Vagina (tissue), 2 donors: Measurements from ENCODE around the gene TRIP13.

Experiments used
- POLR2A ChIP-seq, 2 donors: fragments of 450-650 bp; IDR thresholded peaks; one replicate each; pipeline ENCODE4 v1.6.1; 2017; ENCODE audit warnings: antibody characterized with exemption in 2 of 2, mild to moderate bottlenecking in 2 of 2, moderate library complexity in 2 of 2
- POLR2AphosphoS5 ChIP-seq, 2 donors: sonication (generic); formaldehyde crosslinking; IDR thresholded peaks; one replicate each; pipeline ENCODE4 v1.9.0; 2017; ENCODE audit warnings: antibody characterized with exemption in 2 of 2, mild to moderate bottlenecking in 2 of 2, low read depth in 1 of 2; ENCODE audit not compliant: insufficient read depth in 1 of 2
- TF ChIP-seq, protein P1 (sequence below), 3 experiments: fragments of 450-650 bp in 2 of 3; fragments of 200-600 bp in 1 of 3; sonication (generic) in 1 of 3; IDR thresholded peaks; one replicate each; pipeline ENCODE4 v1.5.1; 2017 to 2019; ENCODE audit warnings: antibody characterized with exemption in 3 of 3, mild to moderate bottlenecking in 2 of 3, moderate library complexity in 2 of 3

DNA sequence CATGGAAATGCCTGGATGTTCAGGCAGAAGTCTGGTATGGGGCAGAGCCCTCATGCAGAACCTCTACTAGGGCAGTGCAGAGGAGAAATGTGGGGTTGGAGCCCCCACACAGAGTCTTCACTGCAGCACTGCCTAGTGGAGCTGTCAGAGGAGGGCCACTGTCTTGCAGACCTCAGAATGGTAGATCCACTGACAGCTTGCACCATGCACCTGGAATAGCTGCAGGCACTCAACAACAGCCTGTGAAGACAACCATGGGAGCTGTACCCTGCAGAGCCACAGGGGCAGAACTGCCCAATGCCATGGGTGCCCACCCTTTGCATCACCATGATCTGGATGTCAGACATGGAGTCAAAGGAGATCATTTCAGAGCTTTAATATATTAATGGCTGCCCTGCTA lies 36.9 kb downstream of the TRIP13 start:
- TF ChIP-seq, protein P1, sequence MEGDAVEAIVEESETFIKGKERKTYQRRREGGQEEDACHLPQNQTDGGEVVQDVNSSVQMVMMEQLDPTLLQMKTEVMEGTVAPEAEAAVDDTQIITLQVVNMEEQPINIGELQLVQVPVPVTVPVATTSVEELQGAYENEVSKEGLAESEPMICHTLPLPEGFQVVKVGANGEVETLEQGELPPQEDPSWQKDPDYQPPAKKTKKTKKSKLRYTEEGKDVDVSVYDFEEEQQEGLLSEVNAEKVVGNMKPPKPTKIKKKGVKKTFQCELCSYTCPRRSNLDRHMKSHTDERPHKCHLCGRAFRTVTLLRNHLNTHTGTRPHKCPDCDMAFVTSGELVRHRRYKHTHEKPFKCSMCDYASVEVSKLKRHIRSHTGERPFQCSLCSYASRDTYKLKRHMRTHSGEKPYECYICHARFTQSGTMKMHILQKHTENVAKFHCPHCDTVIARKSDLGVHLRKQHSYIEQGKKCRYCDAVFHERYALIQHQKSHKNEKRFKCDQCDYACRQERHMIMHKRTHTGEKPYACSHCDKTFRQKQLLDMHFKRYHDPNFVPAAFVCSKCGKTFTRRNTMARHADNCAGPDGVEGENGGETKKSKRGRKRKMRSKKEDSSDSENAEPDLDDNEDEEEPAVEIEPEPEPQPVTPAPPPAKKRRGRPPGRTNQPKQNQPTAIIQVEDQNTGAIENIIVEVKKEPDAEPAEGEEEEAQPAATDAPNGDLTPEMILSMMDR (IDR thresholded peaks at IDR 0.05): no peak
- TF ChIP-seq POLR2A (IDR thresholded peaks at IDR 0.05): no peak
- no peak for TF ChIP-seq POLR2AphosphoS5 (IDR thresholded peaks at IDR 0.05; ENCODE audit: insufficient read depth in 1 of 2, low read depth in 1 of 2)
